Activated CD8-positive, alpha-beta memory T cell treated with anti-CD3 and anti-CD28 coated beads, Interleukin-2, amount 50 U/mL, for 1 hour (primary cell): Measurements from ENCODE around the gene RBM33.

ENCODE experiments used
- DNase-seq: peaks from one replicate; pipeline ENCODE4 v3.0.0-alpha.2; 2020; ENCODE audit errors: extremely low read depth

Gene RBM33

GRCh38 chr7:155769701-155770100, 125.2 kb downstream of the RBM33 start:
- no peak for DNase-seq

GRCh38 chr7:155770241-155770640, 125.8 kb downstream of the RBM33 start:
- no peak for DNase-seq

GRCh38 chr7:155773531-155773930, 129.1 kb downstream of the RBM33 start:
- DNase-seq, result no peak

GRCh38 chr7:155774947-155775346, 130.5 kb downstream of the RBM33 start:
- DNase-seq, result no peak

GRCh38 chr7:155775691-155776090, 131.2 kb downstream of the RBM33 start:
- no peak for DNase-seq

- DNase-seq, result no peak
These were observed 132.1 kb downstream of the RBM33 start for GRCh38 chr7:155776606-155777005.

- DNase-seq, result no peak
These were observed 133.9 kb downstream of the RBM33 start for GRCh38 chr7:155778349-155778748.

- no peak for DNase-seq
These were observed 136.4 kb downstream of the RBM33 start for GRCh38 chr7:155780884-155781283.

GRCh38 chr7:155781433-155781832, 137.0 kb downstream of the RBM33 start:
- DNase-seq, result no peak

GRCh38 chr7:155782466-155782865, 138.0 kb downstream of the RBM33 start:
- no peak for DNase-seq

- no peak for DNase-seq
These were observed 141.1 kb downstream of the RBM33 start for GRCh38 chr7:155785536-155785935.

GRCh38 chr7:155786491-155786890, 142.0 kb downstream of the RBM33 start:
- no peak for DNase-seq

GRCh38 chr7:155787171-155787851, 142.8 kb downstream of the RBM33 start:
- DNase-seq, result no peak

GRCh38 chr7:155788616-155789000, 144.1 kb downstream of the RBM33 start:
- no peak for DNase-seq

GRCh38 chr7:155789001-155789725, 144.7 kb downstream of the RBM33 start:
- no peak for DNase-seq

- DNase-seq, result no peak
These were observed 146.2 kb downstream of the RBM33 start for GRCh38 chr7:155790666-155791065.

GRCh38 chr7:155791214-155791737, 146.8 kb downstream of the RBM33 start:
- no peak for DNase-seq

- DNase-seq, result no peak
These were observed 147.4 kb downstream of the RBM33 start for GRCh38 chr7:155791836-155792235.

GRCh38 chr7:155792315-155792960, 148.0 kb downstream of the RBM33 start:
- no peak for DNase-seq

GRCh38 chr7:155792999-155793560, 148.6 kb downstream of the RBM33 start:
- no peak for DNase-seq

- DNase-seq, result no peak
These were observed 149.3 kb downstream of the RBM33 start for GRCh38 chr7:155793720-155794119.

GRCh38 chr7:155794196-155794595, 149.7 kb downstream of the RBM33 start:
- no peak for DNase-seq
